ENCODE measurements around the gene KSR1.

DNA sequence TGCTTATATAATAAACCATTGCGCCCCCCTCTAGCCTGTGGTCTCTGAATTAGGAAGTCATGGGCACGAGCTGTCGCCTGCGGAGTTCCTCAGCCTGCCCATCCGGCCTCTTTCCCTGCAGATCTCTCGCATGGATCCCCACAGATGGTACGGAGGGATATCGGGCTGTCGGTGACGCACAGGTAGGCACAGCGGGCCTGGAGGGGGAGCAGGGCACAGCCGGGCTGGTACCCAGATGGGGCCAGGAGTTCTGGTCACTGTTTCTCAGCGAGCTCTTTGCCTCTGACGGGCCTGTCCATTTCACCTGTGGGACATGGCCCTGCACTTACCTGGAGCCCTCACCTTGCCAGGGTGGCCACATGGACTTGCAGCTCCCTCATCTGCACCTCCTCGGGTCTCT, 132.1 kb downstream of the KSR1 start:
- TF ChIP-seq CEBPB (IDR thresholded peaks at IDR 0.05): no peak
- no peak for TF ChIP-seq TAF1 (IDR thresholded peaks at IDR 0.05; ENCODE audit: low read depth)
- TF ChIP-seq, protein P1, sequence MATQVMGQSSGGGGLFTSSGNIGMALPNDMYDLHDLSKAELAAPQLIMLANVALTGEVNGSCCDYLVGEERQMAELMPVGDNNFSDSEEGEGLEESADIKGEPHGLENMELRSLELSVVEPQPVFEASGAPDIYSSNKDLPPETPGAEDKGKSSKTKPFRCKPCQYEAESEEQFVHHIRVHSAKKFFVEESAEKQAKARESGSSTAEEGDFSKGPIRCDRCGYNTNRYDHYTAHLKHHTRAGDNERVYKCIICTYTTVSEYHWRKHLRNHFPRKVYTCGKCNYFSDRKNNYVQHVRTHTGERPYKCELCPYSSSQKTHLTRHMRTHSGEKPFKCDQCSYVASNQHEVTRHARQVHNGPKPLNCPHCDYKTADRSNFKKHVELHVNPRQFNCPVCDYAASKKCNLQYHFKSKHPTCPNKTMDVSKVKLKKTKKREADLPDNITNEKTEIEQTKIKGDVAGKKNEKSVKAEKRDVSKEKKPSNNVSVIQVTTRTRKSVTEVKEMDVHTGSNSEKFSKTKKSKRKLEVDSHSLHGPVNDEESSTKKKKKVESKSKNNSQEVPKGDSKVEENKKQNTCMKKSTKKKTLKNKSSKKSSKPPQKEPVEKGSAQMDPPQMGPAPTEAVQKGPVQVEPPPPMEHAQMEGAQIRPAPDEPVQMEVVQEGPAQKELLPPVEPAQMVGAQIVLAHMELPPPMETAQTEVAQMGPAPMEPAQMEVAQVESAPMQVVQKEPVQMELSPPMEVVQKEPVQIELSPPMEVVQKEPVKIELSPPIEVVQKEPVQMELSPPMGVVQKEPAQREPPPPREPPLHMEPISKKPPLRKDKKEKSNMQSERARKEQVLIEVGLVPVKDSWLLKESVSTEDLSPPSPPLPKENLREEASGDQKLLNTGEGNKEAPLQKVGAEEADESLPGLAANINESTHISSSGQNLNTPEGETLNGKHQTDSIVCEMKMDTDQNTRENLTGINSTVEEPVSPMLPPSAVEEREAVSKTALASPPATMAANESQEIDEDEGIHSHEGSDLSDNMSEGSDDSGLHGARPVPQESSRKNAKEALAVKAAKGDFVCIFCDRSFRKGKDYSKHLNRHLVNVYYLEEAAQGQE (IDR thresholded peaks at IDR 0.05; ENCODE audit: low read depth): no peak
- no peak for TF ChIP-seq EP300 (IDR thresholded peaks at IDR 0.05; ENCODE audit: borderline replicate concordance)
- TF ChIP-seq, protein P2, sequence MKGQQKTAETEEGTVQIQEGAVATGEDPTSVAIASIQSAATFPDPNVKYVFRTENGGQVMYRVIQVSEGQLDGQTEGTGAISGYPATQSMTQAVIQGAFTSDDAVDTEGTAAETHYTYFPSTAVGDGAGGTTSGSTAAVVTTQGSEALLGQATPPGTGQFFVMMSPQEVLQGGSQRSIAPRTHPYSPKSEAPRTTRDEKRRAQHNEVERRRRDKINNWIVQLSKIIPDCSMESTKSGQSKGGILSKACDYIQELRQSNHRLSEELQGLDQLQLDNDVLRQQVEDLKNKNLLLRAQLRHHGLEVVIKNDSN (IDR thresholded peaks at IDR 0.05): no peak
- no peak for TF ChIP-seq CREB1 (IDR thresholded peaks at IDR 0.05; ENCODE audit: low read depth)
- TF ChIP-seq, protein P3, sequence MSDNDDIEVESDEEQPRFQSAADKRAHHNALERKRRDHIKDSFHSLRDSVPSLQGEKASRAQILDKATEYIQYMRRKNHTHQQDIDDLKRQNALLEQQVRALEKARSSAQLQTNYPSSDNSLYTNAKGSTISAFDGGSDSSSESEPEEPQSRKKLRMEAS (IDR thresholded peaks at IDR 0.05): no peak
- no peak for TF ChIP-seq EGR1 (IDR thresholded peaks at IDR 0.05)
- no peak for TF ChIP-seq TCF12 (IDR thresholded peaks at IDR 0.05; ENCODE audit: low read depth)
- TF ChIP-seq RAD21 (IDR thresholded peaks at IDR 0.05; ENCODE audit: low read depth): no peak
